Thyroid gland (tissue), 4 donors: Measurements from ENCODE around the gene CFAP251. TPM values are rescaled to one million over a fixed set of nuclear protein-coding genes. Genes with fewer than 3 reads are reported as not detected.

ENCODE experiments used
- DNase-seq, 2 donors: peaks; one replicate each; pipeline ENCODE4 v3.0.0-alpha.2; 2019
- H3K27ac ChIP-seq, 3 donors: fragments of 200-600 bp; sonication (generic); 1 replicate in 2 of 3; 2 replicates in 1 of 3; pipeline ENCODE4 v1.5.1; 2016 to 2019; ENCODE audit warnings: mild to moderate bottlenecking in 1 of 3, moderate library complexity in 1 of 3
- H3K27me3 ChIP-seq: fragments of 200-600 bp; sonication (generic); one replicate; pipeline ENCODE4 v1.5.1; 2019
- H3K36me3 ChIP-seq, 2 donors: fragments of 200-600 bp; sonication (generic); one replicate each; pipeline ENCODE4 v1.5.1; 2016 to 2019
- H3K4me1 ChIP-seq, 2 donors: fragments of 200-600 bp; sonication (generic); one replicate each; pipeline ENCODE4 v1.5.1; 2017 to 2019
- H3K4me3 ChIP-seq, 3 donors: fragments of 200-600 bp; sonication (generic); replicated peaks in 1 of 3; 1 replicate in 2 of 3; 2 replicates in 1 of 3; pipeline ENCODE4 v1.5.1; 2016; ENCODE audit warnings: mild to moderate bottlenecking in 1 of 3
- H3K9me3 ChIP-seq: fragments of 200-600 bp; sonication (generic); one replicate; pipeline ENCODE4 v1.5.1; 2017
- CTCF ChIP-seq, 6 experiments: fragments of 200-600 bp in 3 of 6; fragments of 450-650 bp in 3 of 6; sonication (generic) in 3 of 6; IDR thresholded peaks; one replicate each; pipeline ENCODE4 v1.5.1; 2016 to 2019; ENCODE audit warnings: antibody characterized with exemption in 6 of 6, mild to moderate bottlenecking in 2 of 6, inconsistent platforms in 1 of 6, moderate library complexity in 1 of 6
- POLR2A ChIP-seq, 2 donors: fragments of 450-650 bp; IDR thresholded peaks; one replicate each; pipeline ENCODE4 v1.6.1; 2017; ENCODE audit warnings: antibody characterized with exemption in 2 of 2, mild to moderate bottlenecking in 2 of 2, moderate library complexity in 1 of 2
- WGBS, 2 donors: methylation state at CpG; one replicate each; pipeline ENCODE4 v1.1.5; 2017; 5-methylcytosine and 5-hydroxymethylcytosine counted together
- intact Hi-C: fragments of 100-400 bp; cut with DNase I; formaldehyde crosslinking; loops from one replicate; pipeline ENCODE4 v1.15.1; 2023
- total RNA-seq, 4 donors: library from RNA; depleted of rRNA; stranded (reverse); fragments of >200 nt; gene quantifications; one replicate each; pipeline ENCODE4 v1.2.3, GENCODE V29; 2016

Gene CFAP251
- total RNA-seq, 4 donors from 2014 or later = 17.7 to 27.0 (median 23.7) TPM

DNA sequence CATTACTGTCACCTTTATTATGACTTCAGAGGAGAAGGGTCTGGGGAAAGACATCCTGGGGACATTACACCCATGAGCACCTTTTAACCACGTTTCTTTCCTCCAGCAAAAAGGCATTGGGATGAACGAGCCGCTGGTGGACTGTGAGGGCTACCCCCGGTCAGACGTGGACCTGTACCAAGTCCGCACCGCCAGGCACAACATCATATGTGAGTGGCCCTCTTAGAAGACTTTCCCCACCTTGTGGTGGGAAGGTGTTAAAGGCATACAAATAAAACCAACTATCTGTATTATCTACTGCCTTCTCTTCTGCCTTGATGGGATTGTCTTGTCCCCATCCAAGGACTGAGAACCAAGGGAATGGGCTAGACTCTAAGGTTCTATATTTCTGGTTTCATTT is 23.8 kb upstream of the CFAP251 start:
- Histone ChIP-seq H3K27me3 (no peaks in the 10 kb centered on the region), H3K36me3 (peaks cover 2 to 27% of the 10 kb centered on the region in 2 donors), H3K9me3 (no peaks in the 10 kb centered on the region), H3K27ac (peak overlapping the region in 1 of 3 donors; percentile 12), H3K4me3 (no peak overlapping the region), H3K4me1 (peaks cover 18 to 29% of the 10 kb centered on the region in 2 donors)
- TF ChIP-seq POLR2A (IDR thresholded peaks at IDR 0.05) (no peak), CTCF (IDR thresholded peaks at IDR 0.05) (no peak)
- no peak for DNase-seq
- WGBS, 2 donors = 53 to 66% methylated on average over 7 of the region's 7 CpGs
- intact Hi-C loops = no loop called here

DNA sequence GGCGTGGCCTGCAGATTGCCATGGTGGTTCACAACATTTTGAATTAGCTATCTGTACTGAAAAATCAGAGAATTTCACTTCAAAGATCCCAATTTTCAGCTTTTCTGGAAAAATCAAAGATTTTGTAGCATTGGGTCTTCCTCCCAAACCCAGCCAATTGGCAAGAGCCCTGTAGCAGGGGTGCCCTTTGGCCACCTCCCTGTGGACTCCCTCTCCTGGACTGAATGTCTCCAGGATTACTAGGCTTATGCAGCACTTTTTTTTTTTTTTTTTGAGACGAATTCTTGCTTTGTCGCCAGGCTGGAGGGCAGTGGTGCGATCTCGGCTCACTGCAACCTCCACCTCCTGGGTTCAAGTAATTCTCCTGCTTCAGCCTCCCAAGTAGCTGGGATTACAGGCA is 20.1 kb upstream of the CFAP251 start:
- TF ChIP-seq POLR2A (IDR thresholded peaks at IDR 0.05) = no peak
- no peak for TF ChIP-seq CTCF (IDR thresholded peaks at IDR 0.05)
- Histone ChIP-seq H3K36me3 (peaks cover 22 to 56% of the 10 kb centered on the region in 2 donors), H3K27ac (no peak overlapping the region), H3K27me3 (no peaks in the 10 kb centered on the region), H3K4me1 (peaks cover 9 to 14% of the 10 kb centered on the region in 2 donors), H3K9me3 (no peaks in the 10 kb centered on the region), H3K4me3 (no peak overlapping the region)
- intact Hi-C loops = no loop called here
- 83 to 84% methylated on average over 5 of the region's 5 CpGs for WGBS, 2 donors
- DNase-seq = no peak

DNA sequence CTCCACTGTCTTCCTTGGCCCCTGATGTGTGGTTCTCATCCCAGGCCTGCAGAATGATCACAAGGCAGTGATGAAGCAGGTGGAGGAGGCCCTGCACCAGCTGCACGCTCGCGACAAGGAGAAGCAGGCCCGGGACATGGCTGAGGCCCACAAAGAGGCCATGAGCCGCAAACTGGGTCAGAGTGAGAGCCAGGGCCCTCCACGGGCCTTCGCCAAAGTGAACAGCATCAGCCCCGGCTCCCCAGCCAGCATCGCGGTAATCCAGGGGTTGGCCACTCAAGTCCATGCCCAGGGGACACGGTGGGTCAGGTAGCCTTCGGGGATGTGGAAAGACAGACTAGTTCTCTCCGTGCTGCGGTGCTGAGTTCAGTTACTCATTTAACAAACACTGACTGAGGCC is 18.8 kb upstream of the CFAP251 start:
- Histone ChIP-seq H3K36me3 (peaks cover 34 to 67% of the 10 kb centered on the region in 2 donors), H3K4me3 (no peak overlapping the region), H3K27ac (no peak overlapping the region), H3K4me1 (peaks cover 0 to 1% of the 10 kb centered on the region in 2 donors), H3K27me3 (no peaks in the 10 kb centered on the region), H3K9me3 (no peaks in the 10 kb centered on the region)
- TF ChIP-seq CTCF (IDR thresholded peaks at IDR 0.05) = no peak
- no peak for TF ChIP-seq POLR2A (IDR thresholded peaks at IDR 0.05)
- peak; percentile 14 to 20 for DNase-seq
- 94 to 100% methylated on average over 4 to 7 of the region's 14 CpGs for WGBS, 2 donors
- intact Hi-C loops = no loop called here

GRCh38 chr12:121903202-121903601 is 15.2 kb upstream of the CFAP251 start:
- WGBS, 2 donors = 94 to 100% methylated on average over 1 to 2 of the region's 2 CpGs
- no peak for DNase-seq
- H3K4me1 ChIP-seq = no peaks in the 10 kb centered on the region
- TF ChIP-seq CTCF (IDR thresholded peaks at IDR 0.05) = no peak
- no peak for TF ChIP-seq POLR2A (IDR thresholded peaks at IDR 0.05)
- H3K27ac ChIP-seq = no peak overlapping the region
- no peaks in the 10 kb centered on the region for H3K9me3 ChIP-seq
- peaks cover 55 to 68% of the 10 kb centered on the region in 2 donors for H3K36me3 ChIP-seq
- H3K4me3 ChIP-seq = no peak overlapping the region
- H3K27me3 ChIP-seq = no peaks in the 10 kb centered on the region
- intact Hi-C loops = no loop called here

DNA sequence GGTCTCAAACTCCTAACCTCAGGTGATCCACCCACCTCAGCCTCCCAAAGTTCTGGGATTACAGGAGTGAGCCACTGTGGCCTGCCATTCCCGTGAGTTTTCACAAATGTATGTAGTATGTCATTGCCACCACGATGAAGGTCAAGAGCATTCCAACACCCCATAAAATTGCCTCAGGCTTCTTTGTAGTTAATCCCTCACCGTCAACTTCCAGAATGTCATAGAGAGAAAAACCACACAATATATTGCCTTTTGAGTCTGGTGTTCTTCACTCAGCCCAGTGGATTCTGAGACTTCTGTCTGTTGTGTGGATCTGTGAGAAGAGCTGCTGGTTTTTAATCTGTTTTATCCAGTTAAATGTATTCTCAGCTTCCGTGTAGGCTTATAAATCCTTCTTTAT is 12.6 kb upstream of the CFAP251 start:
- TF ChIP-seq POLR2A (IDR thresholded peaks at IDR 0.05) (no peak), CTCF (IDR thresholded peaks at IDR 0.05) (no peak)
- intact Hi-C loops = no loop called here
- H3K4me1 ChIP-seq = no peaks in the 10 kb centered on the region
- peaks cover 42 to 53% of the 10 kb centered on the region in 2 donors for H3K36me3 ChIP-seq
- H3K4me3 ChIP-seq = no peak overlapping the region
- WGBS, 2 donors = 91 to 92% methylated on average over 4 of the region's 4 CpGs
- no peaks in the 10 kb centered on the region for H3K27me3 ChIP-seq
- no peaks in the 10 kb centered on the region for H3K9me3 ChIP-seq
- H3K27ac ChIP-seq = no peak overlapping the region
- no peak for DNase-seq
